H1 (cell line): ENCODE data around the gene CCSER2. TPM values are rescaled to one million over a fixed set of nuclear protein-coding genes. Genes with fewer than 3 reads are reported as not detected.

Experiments used
- CBX8 ChIP-seq: fragments of 300-800, 300-1000 bp; sonication (generic); IDR thresholded peaks from 2 replicates; pipeline ENCODE4 v1.7.1; 2016; ENCODE audit warnings: low read depth, low read length, borderline replicate concordance
- GTF2F1 ChIP-seq: IDR thresholded peaks from 2 replicates; pipeline ENCODE4 v1.6.1; 2012; ENCODE audit warnings: low read depth, low read length, improper control_type of control experiment, borderline replicate concordance
- SAP30 ChIP-seq: fragments of 300-600 bp; sonication (generic); IDR thresholded peaks from 2 replicates; pipeline ENCODE4 v1.7.1; 2012; ENCODE audit warnings: low read length, moderate library complexity, mild to moderate bottlenecking, inconsistent platforms; ENCODE audit not compliant: insufficient read depth, insufficient replicate concordance
- SIN3A ChIP-seq, 2 experiments: IDR thresholded peaks in 1 of 2; conservative IDR thresholded peaks in 1 of 2; 2 replicates each; pipeline ENCODE4 v1.6.1; 2011 to 2012; ENCODE audit warnings: low read length in 2 of 2, improper control_type of control experiment in 1 of 2, low read depth in 1 of 2, mild to moderate bottlenecking in 1 of 2
- ZNF274 ChIP-seq: IDR thresholded peaks from 2 replicates; pipeline ENCODE4 v1.7.0; 2012; ENCODE audit warnings: low read length, borderline replicate concordance; ENCODE audit errors: extremely low read depth
- polyA plus RNA-seq, 7 experiments: library from polyadenylated mRNA; depleted of rRNA in 3 of 7; stranded (reverse) in 5 of 7; unstranded in 2 of 7; fragments of >200 nt in 5 of 7; fragments of 200-250 nt in 2 of 7; gene quantifications; 1 replicate in 5 of 7; 2 replicates in 1 of 7; 4 replicates in 1 of 7; pipeline versions ENCODE4 v1.2.1 to v1.2.3, GENCODE V29; 2011 to 2013; ENCODE audit warnings: missing spikeins in 2 of 7, mixed read lengths in 2 of 7
- total RNA-seq: library from RNA; stranded (reverse); fragmentation: NEBNext Ultra II Directional; extraction: Animal tissue kit (Norgen Biotek cat#: 25700); gene quantifications from 2 replicates; pipeline ENCODE4 v1.2.1, GENCODE V29; 2021

Gene CCSER2
- total and polyA plus RNA-seq, 2 of the 8 experiments (the other 6 are each of a cell fraction or from before 2014, with no cell fraction given): 6.9 to 30.5 TPM

- TF ChIP-seq GTF2F1 (no peak), CBX8 (no peak), SIN3A (conservative IDR thresholded peaks at IDR 0.05 in 1 of 2, IDR thresholded peaks at IDR 0.05 in 1 of 2; ENCODE audit: low read depth in 1 of 2, low read length in 2 of 2) (no peak), ZNF274 (no peak), SAP30 (no peak)
Observed at GRCh38 chr10:84523526-84523925, 195.1 kb downstream of the CCSER2 start (continued).
